ENCODE measurements around the gene PMM2. TPM values are rescaled to one million over a fixed set of nuclear protein-coding genes. Genes with fewer than 3 reads are reported as not detected.

PMM2 gene
- total RNA-seq, 4 donors from 2014 or later, result 20.0 to 33.0 (median 25.7) TPM

- TF ChIP-seq CTCF (IDR thresholded peaks at IDR 0.05) (no peak), POLR2AphosphoS5 (IDR thresholded peaks at IDR 0.05) (no peak), EP300 (IDR thresholded peaks at IDR 0.05) (no peak), POLR2A (IDR thresholded peaks at IDR 0.05) (no peak)
- Histone ChIP-seq H3K27me3 (no peaks in the 10 kb centered on the region), H3K9me3 (no peaks in the 10 kb centered on the region), H3K27ac (no peak overlapping the region), H3K36me3 (no peaks in the 10 kb centered on the region), H3K4me1 (peaks cover 11% of the 10 kb centered on the region), H3K4me3 (no peak overlapping the region)
- 57% methylated on average over 8 of the region's 8 CpGs for WGBS
- DNase-seq (ENCODE audit: low spot score in 2 of 2), result no peak
Observed at GRCh38 chr16:8877894-8878522, 80.4 kb downstream of the PMM2 start.

- H3K27ac ChIP-seq, result no peak overlapping the region
- H3K4me1 ChIP-seq, result peaks cover 11% of the 10 kb centered on the region
- H3K4me3 ChIP-seq, result no peak overlapping the region
- WGBS, result 25% methylated on average over 6 of the region's 6 CpGs
- no peaks in the 10 kb centered on the region for H3K36me3 ChIP-seq
- TF ChIP-seq POLR2AphosphoS5 (IDR thresholded peaks at IDR 0.05), result no peak
- no peak for TF ChIP-seq EP300 (IDR thresholded peaks at IDR 0.05)
- TF ChIP-seq POLR2A (IDR thresholded peaks at IDR 0.05), result no peak
- no peak for TF ChIP-seq CTCF (IDR thresholded peaks at IDR 0.05)
- no peaks in the 10 kb centered on the region for H3K9me3 ChIP-seq
- no peaks in the 10 kb centered on the region for H3K27me3 ChIP-seq
- no peak for DNase-seq (ENCODE audit: low spot score in 2 of 2)
Observed at GRCh38 chr16:8878523-8878911, 80.9 kb downstream of the PMM2 start.

GRCh38 chr16:8880839-8881510, 83.3 kb downstream of the PMM2 start:
- no peaks in the 10 kb centered on the region for H3K36me3 ChIP-seq
- DNase-seq (ENCODE audit: low spot score in 2 of 2), result no peak
- H3K4me3 ChIP-seq, result no peak overlapping the region
- no peaks in the 10 kb centered on the region for H3K9me3 ChIP-seq
- TF ChIP-seq POLR2AphosphoS5 (IDR thresholded peaks at IDR 0.05) (no peak), CTCF (IDR thresholded peaks at IDR 0.05) (no peak), EP300 (IDR thresholded peaks at IDR 0.05) (no peak), POLR2A (IDR thresholded peaks at IDR 0.05) (no peak)
- H3K27ac ChIP-seq, result no peak overlapping the region
- peaks cover 26% of the 10 kb centered on the region for H3K4me1 ChIP-seq
- H3K27me3 ChIP-seq, result peaks cover 6% of the 10 kb centered on the region
- WGBS, result 95% methylated on average over 7 of the region's 8 CpGs

- peaks cover 30% of the 10 kb centered on the region for H3K4me1 ChIP-seq
- WGBS, result 82% methylated on average over 7 of the region's 10 CpGs
- H3K4me3 ChIP-seq, result no peak within 1 kb of the TSS
- H3K36me3 ChIP-seq, result no peaks in the 10 kb centered on the region
- H3K9me3 ChIP-seq, result no peaks in the 10 kb centered on the region
- peaks cover 6% of the 10 kb centered on the region for H3K27me3 ChIP-seq
- TF ChIP-seq CTCF (IDR thresholded peaks at IDR 0.05) (no peak), POLR2A (IDR thresholded peaks at IDR 0.05) (no peak), POLR2AphosphoS5 (IDR thresholded peaks at IDR 0.05) (no peak), EP300 (IDR thresholded peaks at IDR 0.05) (no peak)
- H3K27ac ChIP-seq, result no peak within 1 kb of the TSS
- DNase-seq (ENCODE audit: low spot score in 2 of 2), result no peak
Observed at GRCh38 chr16:8882041-8882617, 84.5 kb downstream of the PMM2 start, which contains the start of gene LITAFD. Gene LITAFD (plus strand): TSS chr16:8882351. CDS start chr16:8884356, 2,005 bp downstream.

- 90% methylated on average over 17 of the region's 17 CpGs for WGBS
- peaks cover 30% of the 10 kb centered on the region for H3K4me1 ChIP-seq
Observed at GRCh38 chr16:8882725-8883377, 85.2 kb downstream of the PMM2 start.

More at GRCh38 chr16:8882725-8883377, 85.2 kb downstream of the PMM2 start:
- Histone ChIP-seq H3K9me3 (no peaks in the 10 kb centered on the region), H3K4me3 (no peak overlapping the region), H3K36me3 (no peaks in the 10 kb centered on the region), H3K27me3 (peaks cover 6% of the 10 kb centered on the region), H3K27ac (no peak overlapping the region)
- TF ChIP-seq POLR2AphosphoS5 (IDR thresholded peaks at IDR 0.05) (no peak), EP300 (IDR thresholded peaks at IDR 0.05) (no peak), CTCF (IDR thresholded peaks at IDR 0.05) (no peak), POLR2A (IDR thresholded peaks at IDR 0.05) (no peak)
- no peak for DNase-seq (ENCODE audit: low spot score in 2 of 2)
